ENCODE measurements around the gene STIMATE.

Gene STIMATE

DNA sequence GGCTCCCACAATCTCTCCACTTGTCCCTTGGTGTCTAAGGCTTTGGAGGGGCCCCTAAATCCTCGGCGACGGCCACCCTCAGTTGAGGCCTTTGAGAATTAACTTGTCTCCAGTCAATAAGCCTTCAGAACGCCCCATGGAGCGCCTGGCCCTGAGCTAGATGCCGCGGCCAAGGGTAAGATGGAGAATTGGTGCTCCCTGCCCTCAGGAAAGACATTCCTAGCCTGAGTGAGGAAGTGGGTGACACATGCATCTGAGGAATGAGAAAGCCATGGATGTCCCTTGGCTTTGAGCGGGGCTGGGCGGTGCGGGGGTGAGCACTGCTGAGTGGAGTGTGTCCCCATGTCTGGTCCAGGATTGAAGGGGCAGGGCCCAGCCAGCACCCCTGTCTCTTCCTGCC is 80.1 kb downstream of the STIMATE start:
- no peak for DNase-seq

DNA sequence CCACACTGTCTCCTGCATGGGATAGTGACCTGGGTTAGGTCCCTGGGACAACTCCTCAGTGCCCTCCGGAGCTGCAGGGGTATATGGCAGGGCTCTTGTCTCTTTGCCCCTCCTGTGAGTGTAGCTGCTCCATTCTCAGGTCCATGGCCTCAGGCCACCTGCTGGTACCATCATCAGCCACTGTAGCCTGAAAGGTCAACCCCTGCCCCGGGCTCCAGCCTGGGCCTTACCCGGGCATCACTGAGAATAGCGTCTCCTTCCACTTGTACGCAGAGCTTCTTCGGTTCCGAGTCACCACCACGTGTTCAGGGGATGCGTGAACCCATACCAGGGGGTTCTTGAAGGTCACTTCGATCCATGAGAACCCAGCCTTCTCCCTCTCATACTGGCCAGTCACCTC is 80.7 kb downstream of the STIMATE start:
- no peak for DNase-seq

DNA sequence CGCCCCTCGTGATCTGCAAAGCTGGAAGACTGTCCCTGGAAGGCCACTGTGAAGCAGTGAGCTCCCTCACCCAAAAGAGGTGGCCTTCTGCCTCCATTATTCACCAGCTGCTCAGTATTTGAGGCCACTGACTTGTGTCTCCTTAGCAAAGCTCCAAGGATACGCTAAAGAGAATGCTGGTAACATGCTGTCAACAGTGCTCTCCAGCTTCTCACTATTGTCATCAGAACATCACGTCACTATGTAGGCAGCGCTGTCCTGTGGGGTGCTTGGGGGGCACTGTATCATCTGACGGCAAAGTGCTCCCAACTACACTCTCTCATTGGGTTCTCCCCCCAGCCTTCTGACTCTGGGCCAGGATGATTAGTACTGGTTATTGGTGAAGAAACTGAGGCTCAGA is 81.1 kb downstream of the STIMATE start:
- no peak for DNase-seq

GRCh38 chr3:52813810-52814209 is 83.5 kb downstream of the STIMATE start:
- DNase-seq, result no peak

DNA sequence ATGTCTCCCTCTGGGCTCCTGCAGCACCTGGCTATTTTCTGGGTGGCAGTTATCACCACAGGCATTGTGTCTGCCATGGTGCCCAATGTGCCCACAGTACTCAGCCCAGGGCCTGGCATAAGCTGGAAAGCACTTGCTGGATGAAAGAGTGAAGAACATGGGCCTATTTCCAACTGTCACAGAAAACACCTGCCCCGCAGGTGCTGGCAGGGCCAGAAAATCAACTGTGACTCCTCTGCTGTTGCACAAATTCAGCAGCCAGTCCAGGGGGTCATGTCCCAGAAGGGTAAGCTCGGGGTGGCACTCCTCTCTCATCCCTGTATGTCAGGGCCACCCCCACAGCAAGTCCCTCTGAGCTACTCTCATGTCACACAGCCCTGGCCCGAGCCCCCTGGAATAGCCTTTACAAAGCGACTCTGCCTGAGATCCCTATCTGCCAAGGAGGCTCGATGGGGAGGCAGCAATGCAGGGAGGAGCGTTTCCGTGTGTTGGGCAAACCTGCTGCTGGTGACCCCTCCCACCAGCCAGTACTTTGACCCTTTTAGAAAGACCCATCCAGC is 85.8 kb downstream of the STIMATE start:
- no peak for DNase-seq

DNA sequence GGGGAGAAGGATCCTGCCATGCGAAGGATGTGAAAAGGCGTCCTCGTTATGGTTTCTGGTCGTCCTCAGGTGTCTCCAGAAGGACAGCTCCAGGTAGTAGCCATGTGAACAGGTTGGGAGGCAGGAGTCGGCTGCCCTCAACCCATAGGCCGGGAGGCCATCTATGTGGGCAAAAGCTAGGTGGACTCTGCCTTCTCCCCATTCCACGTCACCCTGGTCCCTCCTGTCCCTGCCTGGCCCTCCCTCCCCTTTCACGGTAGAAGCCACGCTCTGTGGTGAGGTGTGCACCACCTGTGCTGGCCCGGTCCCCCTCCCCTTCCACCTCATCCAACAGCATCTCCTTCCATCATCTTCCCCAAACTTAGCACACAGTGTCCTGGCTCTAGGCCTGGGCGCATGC is 86.4 kb downstream of the STIMATE start:
- no peak for DNase-seq

DNA sequence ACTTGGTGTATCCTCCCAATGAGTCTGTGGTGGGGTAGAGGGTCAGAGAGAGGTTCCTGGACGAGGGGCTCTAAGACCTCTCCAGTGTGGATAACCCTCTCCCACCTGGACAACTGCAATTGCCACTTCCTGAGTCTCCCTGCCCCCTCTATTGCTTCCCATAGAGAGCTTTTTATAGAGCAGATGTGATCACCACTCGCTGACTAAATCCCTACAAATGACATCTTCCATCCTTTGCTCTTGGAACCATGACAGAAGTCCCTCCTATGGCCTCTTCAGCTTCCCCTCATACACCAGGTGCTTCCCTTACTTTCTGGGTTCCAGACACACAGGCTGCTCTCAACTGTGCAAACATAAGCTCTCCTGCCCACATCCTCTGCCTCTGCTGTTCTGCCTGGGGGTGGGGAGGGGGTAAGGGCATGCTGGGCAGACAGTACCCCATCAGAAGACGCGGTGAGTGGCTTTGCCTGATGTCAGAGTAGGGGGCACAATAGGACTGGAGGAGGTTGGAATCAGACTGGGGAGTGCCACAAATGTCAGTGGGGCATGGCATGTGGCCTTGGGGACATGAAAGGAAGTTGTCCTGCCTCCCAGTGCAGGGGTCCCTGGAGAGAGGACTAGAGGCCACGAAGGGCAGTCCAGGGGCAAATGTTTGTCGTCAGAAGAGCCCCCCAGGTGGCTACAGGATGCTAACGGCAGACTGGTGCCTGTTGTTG is 87.5 kb downstream of the STIMATE start:
- DNase-seq, result no peak

DNA sequence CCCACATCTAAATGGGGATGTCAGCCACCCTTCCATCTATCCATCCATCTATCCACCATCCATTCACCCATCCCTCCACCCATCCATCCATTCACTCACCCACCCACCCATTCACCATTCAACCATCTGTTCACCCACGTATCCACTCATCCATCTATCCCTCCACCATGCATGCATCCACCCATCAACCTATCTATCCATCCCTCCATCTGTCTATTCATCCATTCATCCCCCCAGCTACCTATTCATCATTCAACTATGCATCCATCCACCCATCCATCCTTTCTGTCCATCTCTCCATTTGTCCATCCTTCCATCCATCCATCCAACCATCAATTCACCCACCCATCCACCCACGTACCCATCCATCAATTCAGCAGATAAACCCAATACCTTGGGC is 88.2 kb downstream of the STIMATE start:
- DNase-seq, result no peak

DNA sequence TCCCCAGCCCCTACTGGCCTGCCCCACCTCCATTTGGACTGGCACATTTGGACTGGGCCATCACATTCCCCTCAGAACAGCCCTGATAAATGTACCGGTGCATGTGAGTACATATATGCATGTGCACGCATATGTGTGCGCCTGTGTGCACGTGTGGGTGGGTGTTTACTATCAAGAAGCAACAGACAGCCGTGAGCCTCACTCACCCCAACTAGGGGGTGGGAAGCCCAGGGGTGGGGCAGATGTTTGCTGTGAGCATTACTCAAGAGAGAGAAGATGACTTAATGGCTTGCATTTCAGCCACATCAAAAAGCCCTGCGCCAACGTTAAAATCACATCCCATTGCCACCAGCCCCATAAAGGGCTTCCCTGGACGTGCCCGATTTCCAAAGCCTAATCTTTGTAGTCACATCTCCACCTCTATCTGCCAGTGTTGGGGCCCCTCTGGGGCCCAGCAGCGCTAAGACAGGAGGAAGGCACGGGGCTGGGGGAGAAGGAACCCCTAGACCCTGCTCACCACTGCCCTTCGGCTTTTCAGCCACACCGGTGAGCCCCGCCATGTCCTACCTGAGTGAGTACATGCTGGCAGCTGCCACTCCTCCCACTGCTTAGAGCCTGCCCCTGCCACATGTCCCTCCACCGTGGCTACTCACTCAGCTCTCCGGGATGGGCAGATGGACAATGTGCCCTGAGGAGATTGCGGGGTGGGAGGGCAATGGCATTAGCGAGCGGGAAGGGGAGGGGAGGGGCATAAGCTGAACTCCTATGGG is 91.9 kb downstream of the STIMATE start:
- DNase-seq, result no peak

DNA sequence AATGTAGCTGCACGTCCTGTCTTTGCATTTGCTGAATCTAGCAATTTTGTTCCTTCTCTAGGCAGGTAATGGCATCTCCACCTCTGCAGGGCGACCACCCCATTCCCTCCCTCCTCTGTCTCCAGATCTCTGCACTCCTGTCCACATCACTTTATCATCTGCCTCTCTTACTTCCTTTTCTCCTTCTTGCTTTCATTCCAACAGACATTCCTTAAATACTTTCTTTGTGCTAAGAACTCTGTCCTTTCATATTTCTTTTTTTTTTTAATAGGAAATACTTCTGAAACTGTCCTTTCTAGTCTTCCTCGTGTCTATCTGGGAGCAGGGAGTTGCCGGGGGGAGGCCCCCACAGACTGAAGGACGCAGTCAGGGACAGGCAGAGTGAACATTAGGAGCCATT is 95.5 kb downstream of the STIMATE start:
- DNase-seq, result no peak

- no peak for DNase-seq
These were observed 97.3 kb downstream of the STIMATE start for GRCh38 chr3:52800079-52800478.

- DNase-seq, result no peak
These were observed 98.3 kb downstream of the STIMATE start for GRCh38 chr3:52798978-52799476.

GRCh38 chr3:52798376-52798977 is 98.9 kb downstream of the STIMATE start:
- no peak for DNase-seq

- no peak for DNase-seq
These were observed 100.9 kb downstream of the STIMATE start for GRCh38 chr3:52796411-52796810.

- no peak for DNase-seq
These were observed 101.9 kb downstream of the STIMATE start for GRCh38 chr3:52795298-52795900.

GRCh38 chr3:52794612-52795099 is 102.7 kb downstream of the STIMATE start, which contains the start of gene ITIH3:
ITIH3 (plus strand) TSS chr3:52794796; CDS start chr3:52794804, 8 bp downstream.
- DNase-seq, result no peak

DNA sequence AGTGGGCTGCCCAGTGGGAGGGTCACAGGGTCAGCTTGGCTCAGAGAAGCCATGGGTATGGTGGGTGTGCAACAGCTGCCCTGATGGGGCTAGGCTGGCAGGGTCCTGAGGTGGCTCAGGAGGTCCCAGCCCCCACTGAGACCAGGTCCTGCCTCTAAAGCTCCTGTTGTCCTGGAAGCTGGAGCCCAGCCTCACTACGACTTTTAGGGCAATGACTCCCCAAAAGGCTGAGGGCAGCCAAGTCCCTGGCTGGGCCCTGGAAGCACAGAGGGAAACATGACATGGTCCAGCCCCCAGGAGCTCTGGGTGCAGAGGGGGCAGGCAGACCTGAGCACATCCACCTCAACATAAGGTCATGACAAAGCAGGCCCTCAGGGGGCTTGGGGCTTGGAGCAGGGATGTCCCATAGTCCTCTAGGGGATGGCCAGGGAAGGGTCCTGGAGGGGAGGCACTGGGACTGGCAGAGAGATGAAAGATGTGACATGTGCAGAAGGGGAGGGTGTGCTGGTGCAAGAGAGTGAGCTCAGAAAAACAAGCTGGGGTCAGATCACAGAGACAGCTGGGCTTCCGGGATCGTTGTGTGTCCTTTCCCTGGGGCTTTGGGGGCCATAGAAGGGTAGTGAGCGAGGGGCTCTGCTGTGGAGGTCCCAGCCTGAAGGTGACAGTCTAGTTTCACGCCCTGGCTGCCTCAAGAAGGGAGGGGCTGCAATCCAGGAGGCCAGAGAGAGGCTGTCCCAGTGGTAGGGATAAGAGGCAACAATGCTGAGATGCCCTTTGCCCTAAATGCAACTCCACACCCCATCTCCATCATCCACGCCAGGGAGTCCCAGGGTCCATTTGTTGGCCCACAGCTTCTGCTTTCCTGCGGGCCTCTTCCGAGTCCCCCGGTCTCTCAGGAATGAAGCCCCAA is 103.4 kb downstream of the STIMATE start:
- DNase-seq, result no peak

- DNase-seq, result no peak
These were observed 104.2 kb downstream of the STIMATE start for GRCh38 chr3:52792961-52793695.

DNA sequence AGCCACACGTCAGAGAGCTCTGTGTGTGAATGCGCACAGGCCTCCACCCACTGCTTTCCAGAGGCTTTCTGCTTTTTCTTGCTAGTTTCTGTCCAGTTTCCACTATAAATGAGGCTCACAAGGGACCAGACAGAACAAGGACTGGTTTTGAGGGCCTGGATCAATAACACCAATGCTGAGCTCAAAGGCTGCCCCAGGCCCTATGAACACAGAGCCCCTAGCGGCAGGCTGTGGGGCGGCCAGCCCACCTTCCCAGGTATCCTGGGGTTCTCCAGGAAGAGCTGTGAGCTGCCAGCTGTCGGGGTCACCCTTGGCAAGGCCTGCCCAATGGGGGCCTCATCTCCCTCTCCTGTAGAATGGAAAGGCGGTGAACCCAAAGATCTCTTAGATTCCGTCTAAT is 104.9 kb downstream of the STIMATE start:
- DNase-seq, result no peak

DNA sequence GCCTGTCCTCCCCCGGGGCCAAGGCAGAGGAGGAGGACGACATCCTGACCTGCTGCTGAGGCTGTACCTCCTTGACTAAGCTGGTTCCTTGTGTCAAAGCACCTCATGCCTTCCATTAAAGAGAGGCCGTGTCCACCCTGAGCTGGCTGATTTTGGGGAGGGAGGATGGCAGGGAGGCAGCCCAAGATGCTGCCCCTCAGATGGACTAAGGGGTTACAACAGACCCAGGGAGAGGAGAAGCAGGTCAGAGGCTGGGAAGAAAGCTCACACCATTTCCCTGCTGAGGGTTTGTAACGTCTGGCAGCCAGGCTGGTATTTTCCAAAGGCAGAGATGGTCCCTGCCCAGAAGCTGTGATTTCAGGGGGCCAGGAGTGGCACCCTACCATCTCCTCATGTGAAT is 105.4 kb downstream of the STIMATE start:
- DNase-seq, result no peak

DNA sequence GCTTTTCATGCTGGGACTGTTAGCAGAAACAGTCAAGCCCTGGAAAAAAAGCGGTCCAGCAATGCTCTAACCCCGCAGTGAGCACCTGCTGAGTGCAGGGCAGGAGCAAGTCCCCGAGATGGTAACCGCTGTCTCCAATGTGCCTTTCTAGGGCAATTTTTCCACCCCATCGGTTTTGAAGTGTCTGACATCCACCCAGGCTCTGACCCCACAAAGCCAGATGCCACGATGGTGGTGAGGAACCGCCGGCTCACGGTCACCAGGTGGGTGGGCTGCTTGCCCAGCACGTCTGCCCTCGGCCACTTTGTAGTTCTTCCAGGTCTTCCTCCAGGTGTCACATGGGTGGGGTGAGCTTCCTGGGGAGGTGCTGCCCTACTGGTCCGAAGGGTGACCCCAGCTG is 106.0 kb downstream of the STIMATE start:
- no peak for DNase-seq
